T-cell (primary cell): ENCODE data around the gene SH2D4B. TPM values are rescaled to one million over a fixed set of nuclear protein-coding genes. Genes with fewer than 3 reads are reported as not detected.

ENCODE experiments used
- total RNA-seq, 35 experiments: library from RNA in 6 of 35; stranded (reverse) in 6 of 35; fragments of 120-200 nt in 1 of 35; gene quantifications; one replicate each; pipeline versions ENCODE4 v1.2.1 to v1.2.4 and lab custom pipeline; 2013 to 2026

Gene SH2D4B
- total RNA-seq, 5 donors from 2014 or later (not counting 1 experiment from before 2014, with no cell fraction given), result 0.12 to 0.26 (median 0.23) TPM

Other genes starting within 250 kb of the SH2D4B start
- under 1 TPM in 3 of 5 donors, not detected in 2; 0.23 to 0.33 (median 0.28) TPM for gene MAT1A, start 248.2 kb upstream of the SH2D4B start, total RNA-seq
- gene DYDC1, start 181.1 kb upstream of the SH2D4B start, total RNA-seq, result not detected
- gene DYDC2, start 181.1 kb upstream of the SH2D4B start, total RNA-seq, result not detected
- gene PRXL2A, start 129.4 kb upstream of the SH2D4B start, total RNA-seq, result 1 to 10 TPM; 2.9 to 6.3 (median 5.2) TPM
- 100 to 1,000 TPM; 130 to 204 (median 194) TPM for gene TSPAN14, start 83.6 kb upstream of the SH2D4B start, total RNA-seq